Tongue (tissue), 2 donors: ENCODE data around the gene STK16. TPM values are rescaled to one million over a fixed set of nuclear protein-coding genes. Genes with fewer than 3 reads are reported as not detected.
A peak's percentile ranks its signal among the peaks of the same experiment; 100 is the strongest.

ENCODE experiments used
- DNase-seq: peaks from one replicate; pipeline ENCODE4 v3.0.0-alpha.2; 2015
- total RNA-seq: library from RNA; depleted of rRNA; stranded (reverse); fragments of >200 nt; gene quantifications from one replicate; pipeline ENCODE4 v1.2.3, GENCODE V29; 2014

The STK16 gene
- total RNA-seq, 1 donor from 2014 or later = 10.5 TPM

- DNase-seq = no peak
These were observed 31.7 kb upstream of the STK16 start for GRCh38 chr2:219213486-219214071.

GRCh38 chr2:219214141-219214540 is 31.1 kb upstream of the STK16 start:
- no peak for DNase-seq

- DNase-seq = no peak
These were observed 30.5 kb upstream of the STK16 start for GRCh38 chr2:219214786-219215185.

- DNase-seq = no peak
These were observed 29.3 kb upstream of the STK16 start for GRCh38 chr2:219215871-219216534.

- no peak for DNase-seq
These were observed 28.8 kb upstream of the STK16 start for GRCh38 chr2:219216535-219216915.

GRCh38 chr2:219218217-219218731 is 27.0 kb upstream of the STK16 start:
- peak; percentile 77 for DNase-seq

- DNase-seq = peak; percentile 99
These were observed 26.3 kb upstream of the STK16 start, which contains the start of gene ABCB6 for GRCh38 chr2:219218732-219219701. ABCB6 (minus strand) TSS chr2:219218958; CDS start chr2:219218673, 285 bp downstream.

GRCh38 chr2:219219784-219220532 is 25.3 kb upstream of the STK16 start:
- DNase-seq = no peak

GRCh38 chr2:219220652-219221402 is 24.5 kb upstream of the STK16 start:
- no peak for DNase-seq

- DNase-seq = peak; percentile 32
These were observed 23.2 kb upstream of the STK16 start for GRCh38 chr2:219221957-219222518.

GRCh38 chr2:219223831-219224610 is 21.3 kb upstream of the STK16 start:
- DNase-seq = no peak

GRCh38 chr2:219225350-219225749 is 19.9 kb upstream of the STK16 start:
- no peak for DNase-seq

- DNase-seq = peak; percentile 32
These were observed 17.0 kb upstream of the STK16 start for GRCh38 chr2:219228041-219228910.

- DNase-seq = no peak
These were observed 16.4 kb upstream of the STK16 start for GRCh38 chr2:219228911-219229304.

GRCh38 chr2:219229305-219230058 is 15.8 kb upstream of the STK16 start, which contains the start of the genes ANKZF1 and ATG9A:
ANKZF1 (plus strand) TSS chr2:219229806; CDS start chr2:219230258, 452 bp downstream.
ATG9A (minus strand) TSS chr2:219229636; CDS start chr2:219228024, 1,612 bp downstream.
- peak; percentile 99 for DNase-seq

- no peak for DNase-seq
These were observed 15.2 kb upstream of the STK16 start for GRCh38 chr2:219230059-219230540.

GRCh38 chr2:219234331-219234730 is 10.9 kb upstream of the STK16 start:
- DNase-seq = no peak

GRCh38 chr2:219243291-219243761 is 2.0 kb upstream of the STK16 start:
- DNase-seq = no peak
